IMR-90 (cell line): ENCODE results near the gene FBLN1. TPM values are rescaled to one million over a fixed set of nuclear protein-coding genes. Genes with fewer than 3 reads are reported as not detected.

Experiments
- ATAC-seq: fragments of 200-7000 bp; cut with Tn5 transposase; 2 replicates; pipeline ENCODE4 v1.9.1; 2020; ENCODE audit warnings: low read depth, mild to moderate bottlenecking, moderate library complexity
- BruUV-seq: library from RNA; stranded (reverse); fragments of 400-500 nt; replicated peaks from 2 replicates; lab custom pipeline; 2021; lab: Mats Ljungman, UMichigan
- CTCF ChIA-PET: fragments of 300-600 bp; formaldehyde crosslinking; extraction: SDS; loops from one replicate; lab custom pipeline; 2021; ENCODE audit warnings: antibody characterized with exemption; lab: Yijun Ruan, JAX
- POLR2A ChIA-PET: fragments of 300-600 bp; sonication (Branson Sonifier 250); formaldehyde crosslinking; loops from one replicate; lab custom pipeline; 2022; ENCODE audit warnings: antibody characterized with exemption; ENCODE audit not compliant: unreplicated experiment; lab: Charles Lee
- DNase-seq: peaks from one replicate; pipeline ENCODE4 v3.0.0; 2013
- H2AFZ ChIP-seq: replicated peaks from 2 replicates; pipeline ENCODE3; 2013; ENCODE audit warnings: low read length, mild to moderate bottlenecking; ENCODE audit not compliant: poor library complexity
- H2AK5ac ChIP-seq: 2 replicates; pipeline ENCODE4 v1.6.1; 2013; ENCODE audit warnings: low read depth, low read length, inconsistent platforms
- H2AK9ac ChIP-seq: replicated peaks from 2 replicates; pipeline ENCODE3; 2013; ENCODE audit warnings: mild to moderate bottlenecking, low read depth, low read length, moderate library complexity; ENCODE audit not compliant: poor library complexity
- H2BK120ac ChIP-seq: 2 replicates; pipeline ENCODE4 v1.6.1; 2013; ENCODE audit warnings: low read depth, low read length, inconsistent platforms
- H2BK15ac ChIP-seq: 3 replicates; pipeline ENCODE4 v1.6.1; 2013; ENCODE audit warnings: low read depth, low read length, inconsistent platforms
- H2BK20ac ChIP-seq: 2 replicates; pipeline ENCODE4 v1.6.1; 2013; ENCODE audit warnings: low read depth, mild to moderate bottlenecking, inconsistent platforms, low read length, moderate library complexity
- H2BK5ac ChIP-seq: 2 replicates; pipeline ENCODE4 v1.6.1; 2013; ENCODE audit warnings: mild to moderate bottlenecking, low read depth, low read length, inconsistent platforms; ENCODE audit not compliant: poor library complexity, severe bottlenecking
- H3K14ac ChIP-seq: replicated peaks from 2 replicates; pipeline ENCODE4 v1.6.1; 2013; ENCODE audit warnings: low read depth, low read length, inconsistent platforms
- H3K18ac ChIP-seq: 2 replicates; pipeline ENCODE4 v1.6.1; 2013; ENCODE audit warnings: low read depth, low read length, control low read depth
- H3K23ac ChIP-seq: 2 replicates; pipeline ENCODE4 v1.6.1; 2013; ENCODE audit warnings: low read depth, low read length, inconsistent platforms
- H3K27ac ChIP-seq: 2 replicates; pipeline ENCODE4 v1.5.1; 2013; ENCODE audit warnings: mild to moderate bottlenecking, control low read depth, low read length; ENCODE audit not compliant: insufficient read depth
- H3K27me3 ChIP-seq: 2 replicates; pipeline ENCODE4 v1.6.1; 2013; ENCODE audit warnings: low read length; ENCODE audit not compliant: control insufficient read depth, insufficient read depth
- H3K36me3 ChIP-seq: 2 replicates; pipeline ENCODE4 v1.6.1; 2013; ENCODE audit warnings: low read length, mixed read lengths; ENCODE audit not compliant: control insufficient read depth, insufficient read depth
- H3K4ac ChIP-seq: 2 replicates; pipeline ENCODE4 v1.6.1; 2013; ENCODE audit warnings: low read depth, low read length, inconsistent platforms
- H3K4me1 ChIP-seq: 2 replicates; pipeline ENCODE4 v1.6.1; 2013; ENCODE audit warnings: low read length, mixed read lengths; ENCODE audit not compliant: control insufficient read depth, insufficient read depth
- H3K4me2 ChIP-seq: 2 replicates; pipeline ENCODE4 v1.6.1; 2013; ENCODE audit warnings: low read depth, mild to moderate bottlenecking, control low read depth, low read length, moderate library complexity
- H3K4me3 ChIP-seq: 2 replicates; pipeline ENCODE4 v1.5.1; 2013; ENCODE audit warnings: low read depth, mild to moderate bottlenecking, control low read depth, low read length, moderate library complexity; ENCODE audit not compliant: insufficient read depth
- H3K56ac ChIP-seq: 2 replicates; pipeline ENCODE4 v1.6.1; 2013; ENCODE audit warnings: low read length, inconsistent platforms; ENCODE audit not compliant: insufficient read depth; ENCODE audit errors: extremely low read depth
- H3K79me1 ChIP-seq, 2 experiments: 2 replicates each; pipeline ENCODE4 v1.6.1; 2013; ENCODE audit warnings: low read length in 2 of 2, inconsistent platforms in 1 of 2, low read depth in 1 of 2
- H3K9ac ChIP-seq: 2 replicates; pipeline ENCODE4 v1.6.1; 2013; ENCODE audit warnings: low read depth, low read length, control low read depth
- H3K9me1 ChIP-seq: 2 replicates; pipeline ENCODE4 v1.6.1; 2013; ENCODE audit warnings: low read length, inconsistent platforms; ENCODE audit not compliant: insufficient read depth
- H3K9me3 ChIP-seq: 2 replicates; pipeline ENCODE4 v1.6.1; 2013; ENCODE audit warnings: low read length; ENCODE audit not compliant: control insufficient read depth, insufficient read depth
- H4K20me1 ChIP-seq: 2 replicates; pipeline ENCODE4 v1.6.1; 2013; ENCODE audit warnings: low read length, inconsistent platforms; ENCODE audit not compliant: insufficient read depth
- H4K5ac ChIP-seq: 2 replicates; pipeline ENCODE4 v1.6.1; 2013; ENCODE audit warnings: mild to moderate bottlenecking, low read depth, low read length, control low read depth
- H4K8ac ChIP-seq, 2 experiments: 2 replicates each; pipeline ENCODE4 v1.6.1; 2013; ENCODE audit warnings: low read depth in 2 of 2, low read length in 2 of 2, control low read depth in 1 of 2, inconsistent platforms in 1 of 2
- H4K91ac ChIP-seq: 2 replicates; pipeline ENCODE4 v1.6.1; 2013; ENCODE audit warnings: low read depth, low read length, inconsistent platforms; ENCODE audit not compliant: insufficient read depth
- CHD1 ChIP-seq: IDR thresholded peaks from 2 replicates; pipeline ENCODE4 v1.6.1; 2012; ENCODE audit warnings: low read depth, low read length, improper control_type of control experiment
- MAFK ChIP-seq: IDR thresholded peaks from 2 replicates; pipeline ENCODE4 v1.6.1; 2012; ENCODE audit warnings: low read depth, low read length, improper control_type of control experiment
- MAZ ChIP-seq: IDR thresholded peaks from 2 replicates; pipeline ENCODE4 v1.6.1; 2012; ENCODE audit warnings: low read depth, mild to moderate bottlenecking, low read length, improper control_type of control experiment, moderate library complexity, borderline replicate concordance
- RAD21 ChIP-seq: IDR thresholded peaks from 2 replicates; pipeline ENCODE4 v1.6.1; 2012; ENCODE audit warnings: low read length, improper control_type of control experiment
- SMC3 ChIP-seq: fragments of 150-350 bp; IDR thresholded peaks from 2 replicates; pipeline ENCODE4 v1.6.1; 2016; ENCODE audit warnings: low read depth, mild to moderate bottlenecking, antibody characterized with exemption, low read length, moderate library complexity
- WGBS, 2 experiments: methylation state at CpG; one replicate each; pipeline versions ENCODE4 v1.1.5 to v1.1.7; 2013; ENCODE audit warnings: missing lambda C conversion rate in 2 of 2; ENCODE audit not compliant: insufficient read length in 1 of 2; ENCODE audit errors: extremely low coverage in 2 of 2; 5-methylcytosine and 5-hydroxymethylcytosine counted together
- dilution Hi-C: fragments of 300-500 bp; cut with HindIII; formaldehyde crosslinking; loops from one replicate; pipeline ENCODE4 v1.14.3; 2018; ENCODE audit warnings: low sequenced_read_pairs; ENCODE audit not compliant: unreplicated experiment
- in situ Hi-C: fragments of 300-500 bp; cut with MboI; formaldehyde crosslinking; loops from 3 replicates; pipeline ENCODE4 v1.14.3; 2019; ENCODE audit warnings: low sequenced_read_pairs, inconsistent platforms, mixed read lengths
- intact Hi-C: fragments of 100-400 bp; cut with micrococcal nuclease; formaldehyde crosslinking; loops from 2 replicates; pipeline ENCODE4 v1.10.0; 2022
- polyA plus RNA-seq, 3 experiments: library from polyadenylated mRNA; depleted of rRNA; stranded (reverse); fragments of >200 nt; gene quantifications; 2 replicates each; pipeline ENCODE4 v1.2.3, GENCODE V29; 2012; ENCODE audit warnings: low replicate concordance in 1 of 3
- total RNA-seq: library from RNA; depleted of rRNA; stranded (reverse); fragments of >200 nt; gene quantifications from 2 replicates; pipeline ENCODE4 v1.2.3, GENCODE V29; 2012
- TF ChIP-seq, protein P1 (sequence below): fragments of 150-350 bp; IDR thresholded peaks from 2 replicates; pipeline ENCODE4 v1.6.1; 2016; ENCODE audit warnings: low read depth, mild to moderate bottlenecking, low read length, moderate library complexity, borderline replicate concordance

FBLN1 gene
- total and polyA plus RNA-seq, 2 of the 4 experiments (the other 2 are of a cell fraction) = 11.3 to 87.9 TPM

DNA sequence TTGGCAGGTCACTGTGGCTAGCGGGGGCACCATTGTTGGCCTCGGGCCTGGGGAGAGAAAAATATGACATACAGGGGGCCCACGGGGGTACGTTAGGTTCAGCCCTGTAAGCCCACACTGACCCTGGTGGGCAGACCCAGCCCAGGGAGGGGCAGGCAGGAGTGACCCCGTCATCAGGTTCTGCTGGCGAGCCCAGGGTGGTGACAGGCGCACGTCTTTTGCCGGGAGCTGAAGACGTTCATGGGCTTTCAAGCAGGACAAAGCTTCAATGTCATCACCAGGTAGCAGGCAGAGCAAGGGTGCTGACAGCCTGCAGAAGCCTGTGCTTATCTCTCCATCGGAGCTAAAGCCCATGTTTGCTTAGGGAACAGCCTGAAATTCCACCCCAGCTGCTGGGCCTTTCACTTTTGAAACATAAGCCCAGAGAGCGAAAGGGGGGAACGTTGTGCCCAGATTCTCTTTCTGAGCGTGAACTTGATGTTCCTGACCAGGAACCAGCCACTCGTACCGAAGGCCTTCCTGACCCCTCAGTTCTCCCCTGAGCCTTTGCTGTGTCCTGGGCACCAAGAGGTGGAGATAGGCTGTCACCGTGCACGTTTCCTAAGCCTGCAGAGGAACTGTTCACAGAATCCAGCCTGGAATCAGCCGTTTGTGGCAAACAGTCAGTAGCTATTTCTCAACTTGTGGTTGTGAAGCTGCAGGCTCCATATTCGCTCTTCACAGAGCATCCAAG is 94.9 kb downstream of the FBLN1 start:
- TF ChIP-seq MAFK (no peak), CHD1 (no peak), RAD21 (no peak), SMC3 (no peak), MAZ (no peak)
- TF ChIP-seq, protein P1, sequence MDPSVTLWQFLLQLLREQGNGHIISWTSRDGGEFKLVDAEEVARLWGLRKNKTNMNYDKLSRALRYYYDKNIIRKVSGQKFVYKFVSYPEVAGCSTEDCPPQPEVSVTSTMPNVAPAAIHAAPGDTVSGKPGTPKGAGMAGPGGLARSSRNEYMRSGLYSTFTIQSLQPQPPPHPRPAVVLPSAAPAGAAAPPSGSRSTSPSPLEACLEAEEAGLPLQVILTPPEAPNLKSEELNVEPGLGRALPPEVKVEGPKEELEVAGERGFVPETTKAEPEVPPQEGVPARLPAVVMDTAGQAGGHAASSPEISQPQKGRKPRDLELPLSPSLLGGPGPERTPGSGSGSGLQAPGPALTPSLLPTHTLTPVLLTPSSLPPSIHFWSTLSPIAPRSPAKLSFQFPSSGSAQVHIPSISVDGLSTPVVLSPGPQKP = no peak
- Histone ChIP-seq H3K18ac (no peak overlapping the region), H3K36me3 (peaks cover 63% of the 10 kb centered on the region), H3K14ac (no peak overlapping the region), H3K9me1 (no peaks in the 10 kb centered on the region), H3K27me3 (no peaks in the 10 kb centered on the region), H2AK9ac (peak overlapping the region; percentile 37), H3K4ac (no peak overlapping the region), H2AFZ (no peak overlapping the region), H3K4me1 (no peaks in the 10 kb centered on the region), H3K9me3 (no peaks in the 10 kb centered on the region), H2BK20ac (no peak overlapping the region), H4K20me1 (no peaks in the 10 kb centered on the region; the same call in 1 of the 2 replicates), H2BK15ac (no peak overlapping the region), H3K79me1 (no peaks in the 10 kb centered on the region; a peak in 2 of 4 replicates), H3K23ac (no peak overlapping the region), H3K9ac (no peak overlapping the region), H4K91ac (no peak overlapping the region), H2BK5ac (no peak overlapping the region), H4K5ac (no peak overlapping the region), H3K4me3 (no peak overlapping the region), H3K27ac (no peak overlapping the region), H4K8ac (no peak overlapping the region), H3K4me2 (no peak overlapping the region), H3K56ac (no peak overlapping the region), H2AK5ac (no peak overlapping the region), H2BK120ac (no peak overlapping the region)
- DNase-seq (no peak), ATAC-seq (no peak)
- intact Hi-C loops = no loop called here
- dilution Hi-C loops = no loop called here
- in situ Hi-C loops = no loop called here
- ChIA-PET POLR2A (no interaction called here), CTCF (interaction anchor here (1.3 kb wide), 1 partner anchor 20 kb away, joined by 3 read pairs; no protein-coding TSS in a partner anchor)
- no TSS peak for BruUV-seq
- WGBS, 2 experiments = 90% methylated on average over 15 of the region's 20 CpGs; no CpG with 5 or more reads in 1 of the 2 experiments
